Loucy (cell line): ENCODE results near the gene OLA1.

Experiments
- H2AFZ ChIP-seq: fragments of 200-600 bp; sonication (generic); 2 replicates; pipeline ENCODE4 v1.6.0; 2016; ENCODE audit warnings: antibody characterized with exemption, mild to moderate bottlenecking, low read length, moderate library complexity
- H3F3A ChIP-seq: fragments of 200-600 bp; 2 replicates; pipeline ENCODE4 v1.6.0; 2016; ENCODE audit warnings: antibody characterized with exemption, low read depth, mild to moderate bottlenecking
- H3K27me3 ChIP-seq: fragments of 200-600 bp; sonication (generic); 2 replicates; pipeline ENCODE4 v1.6.1; 2014; ENCODE audit warnings: low read length, mild to moderate bottlenecking; ENCODE audit not compliant: insufficient read depth, poor library complexity, severe bottlenecking
- H3K36me3 ChIP-seq: fragments of 200-600 bp; sonication (generic); 2 replicates; pipeline ENCODE4 v1.6.1; 2016; ENCODE audit warnings: low read length; ENCODE audit not compliant: insufficient read depth
- H3K4me1 ChIP-seq: fragments of 200-600 bp; sonication (generic); 2 replicates; pipeline ENCODE4 v1.5.1; 2014; ENCODE audit warnings: low read length, mild to moderate bottlenecking; ENCODE audit not compliant: insufficient read depth, poor library complexity, severe bottlenecking
- H3K4me2 ChIP-seq: fragments of 200-600 bp; sonication (generic); 2 replicates; pipeline ENCODE4 v1.6.0; 2014; ENCODE audit warnings: antibody characterized with exemption, low read length, low read depth, mild to moderate bottlenecking; ENCODE audit not compliant: poor library complexity, severe bottlenecking
- H3K4me3 ChIP-seq: fragments of 200-600 bp; sonication (generic); 2 replicates; pipeline ENCODE4 v1.5.1; 2014; ENCODE audit warnings: low read length, mild to moderate bottlenecking, mixed read lengths; ENCODE audit not compliant: poor library complexity, severe bottlenecking
- H3K79me2 ChIP-seq: fragments of 200-600 bp; sonication (generic); 2 replicates; pipeline ENCODE4 v1.6.1; 2014; ENCODE audit warnings: low read length; ENCODE audit not compliant: insufficient read depth
- H3K9ac ChIP-seq: fragments of 200-600 bp; sonication (generic); 2 replicates; pipeline ENCODE4 v1.6.0; 2014; ENCODE audit warnings: mild to moderate bottlenecking, low read depth, low read length, moderate library complexity; ENCODE audit not compliant: poor library complexity, severe bottlenecking
- H3K9me2 ChIP-seq: fragments of 200-600 bp; sonication (generic); replicated peaks from 2 replicates; pipeline ENCODE4 v1.6.1; 2016; ENCODE audit warnings: low read depth, low read length, mixed read lengths
- H3K9me3 ChIP-seq: fragments of 200-600 bp; sonication (generic); 2 replicates; pipeline ENCODE4 v1.6.1; 2014; ENCODE audit warnings: mild to moderate bottlenecking, antibody characterized with exemption, low read length, low read depth; ENCODE audit not compliant: insufficient read depth
- H4K20me1 ChIP-seq: fragments of 200-600 bp; sonication (generic); 2 replicates; pipeline ENCODE4 v1.6.0; 2014; ENCODE audit warnings: antibody characterized with exemption, low read length, mild to moderate bottlenecking; ENCODE audit not compliant: insufficient read depth, poor library complexity, severe bottlenecking
- CTCF ChIP-seq: fragments of 200-600 bp; sonication (generic); conservative IDR thresholded peaks from 2 replicates; pipeline ENCODE4 v1.5.1; 2014; ENCODE audit warnings: mild to moderate bottlenecking, antibody characterized with exemption, low read length
- EZH2phosphoT487 ChIP-seq: fragments of 200-600 bp; IDR thresholded peaks from 2 replicates; pipeline ENCODE4 v1.6.1; 2018; ENCODE audit warnings: antibody characterized with exemption, mild to moderate bottlenecking, moderate library complexity, borderline replicate concordance

Gene OLA1

DNA sequence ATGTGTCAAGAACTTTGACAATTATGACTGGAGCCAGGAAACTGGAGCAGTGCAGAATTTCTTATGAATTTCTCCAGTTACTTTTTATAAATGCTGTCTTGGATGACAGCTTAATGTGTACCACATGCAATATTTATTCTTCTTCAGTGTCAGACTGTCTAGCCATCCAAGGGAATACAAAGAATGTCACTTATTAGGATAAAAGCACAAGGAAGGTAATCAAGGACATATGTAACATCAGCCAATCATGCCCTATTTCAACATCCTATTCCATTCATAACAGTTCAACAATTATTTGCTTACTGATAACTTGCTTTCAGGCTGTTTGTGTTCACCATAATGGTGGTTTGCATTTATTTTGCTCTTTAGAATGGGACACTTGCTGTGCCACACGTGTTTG is 139.8 kb downstream of the OLA1 start:
- no peaks in the 10 kb centered on the region for H4K20me1 ChIP-seq
- H3K36me3 ChIP-seq: peaks cover 5% of the 10 kb centered on the region; the same call in 1 of the 2 replicates
- H3K9me3 ChIP-seq: no peaks in the 10 kb centered on the region
- no peaks in the 10 kb centered on the region for H3K79me2 ChIP-seq
- H3K4me1 ChIP-seq: no peaks in the 10 kb centered on the region
- TF ChIP-seq EZH2phosphoT487 (no peak), CTCF (no peak)
- no peak overlapping the region for H3K4me3 ChIP-seq
- no peaks in the 10 kb centered on the region for H3K27me3 ChIP-seq
- no peak overlapping the region for H3K9ac ChIP-seq
- H3K4me2 ChIP-seq: no peak overlapping the region
- H2AFZ ChIP-seq: no peak overlapping the region
- no peaks in the 10 kb centered on the region for H3F3A ChIP-seq
- no peaks in the 10 kb centered on the region for H3K9me2 ChIP-seq

DNA sequence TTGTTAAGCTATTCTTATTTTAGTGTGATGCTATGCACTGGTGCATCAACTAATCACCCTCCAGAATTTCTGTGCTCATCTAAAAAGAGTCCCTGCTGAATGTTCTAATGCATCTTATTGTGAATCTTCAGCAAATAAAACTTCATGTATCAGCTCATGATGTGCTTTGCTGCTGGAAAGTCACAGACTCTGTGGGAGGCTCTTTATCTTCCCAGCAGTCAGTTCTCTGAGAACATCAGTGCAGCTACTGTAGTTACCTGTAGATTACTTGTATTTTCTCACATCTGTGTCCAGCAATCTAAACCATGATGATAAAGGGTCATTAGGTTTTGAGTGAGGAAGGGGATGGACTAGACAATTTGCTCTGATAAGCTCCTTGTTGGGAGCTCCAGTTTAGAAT is 141.6 kb downstream of the OLA1 start:
- Histone ChIP-seq H3K9me3 (no peaks in the 10 kb centered on the region), H3K4me2 (no peak overlapping the region), H4K20me1 (no peaks in the 10 kb centered on the region), H3K36me3 (no peaks in the 10 kb centered on the region), H3K9ac (no peak overlapping the region), H3K9me2 (no peaks in the 10 kb centered on the region), H3K4me1 (no peaks in the 10 kb centered on the region), H2AFZ (no peak overlapping the region), H3F3A (no peaks in the 10 kb centered on the region), H3K27me3 (no peaks in the 10 kb centered on the region), H3K4me3 (no peak overlapping the region), H3K79me2 (no peaks in the 10 kb centered on the region)
- TF ChIP-seq EZH2phosphoT487 (no peak), CTCF (no peak)

GRCh38 chr2:174094542-174094941 is 153.8 kb downstream of the OLA1 start:
- H2AFZ ChIP-seq: no peak overlapping the region
- no peak overlapping the region for H3K9ac ChIP-seq
- no peaks in the 10 kb centered on the region for H4K20me1 ChIP-seq
- H3K27me3 ChIP-seq: no peaks in the 10 kb centered on the region
- no peaks in the 10 kb centered on the region for H3K36me3 ChIP-seq
- H3K9me2 ChIP-seq: no peaks in the 10 kb centered on the region
- no peak overlapping the region for H3K4me2 ChIP-seq
- no peak for TF ChIP-seq EZH2phosphoT487
- TF ChIP-seq CTCF: no peak
- no peaks in the 10 kb centered on the region for H3F3A ChIP-seq
- no peak overlapping the region for H3K4me3 ChIP-seq
- H3K79me2 ChIP-seq: no peaks in the 10 kb centered on the region
- H3K9me3 ChIP-seq: no peaks in the 10 kb centered on the region
- H3K4me1 ChIP-seq: peaks cover 4% of the 10 kb centered on the region
